Measurements from ENCODE around the gene ZNF423.

The ZNF423 gene

DNA sequence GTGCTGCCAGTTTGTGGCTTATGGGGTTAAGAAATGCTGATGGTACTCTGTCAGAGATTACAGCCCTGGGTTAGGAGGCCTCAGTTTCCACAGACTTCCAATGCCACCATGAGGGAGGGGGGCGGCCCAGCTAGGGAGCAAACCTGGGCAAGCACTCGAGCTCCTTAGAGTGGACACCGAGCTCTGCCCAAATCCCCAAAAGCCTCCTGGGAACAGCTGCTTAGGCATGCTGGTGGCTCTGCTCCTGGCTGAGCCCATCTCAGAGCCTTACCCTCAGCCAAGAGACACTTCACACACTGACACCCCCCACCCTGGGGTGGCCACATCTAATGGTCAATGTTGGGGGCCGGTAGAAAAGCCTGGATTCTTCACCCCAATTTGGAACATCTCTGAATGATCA is 416.2 kb downstream of the ZNF423 start:
- TF ChIP-seq, protein P1, sequence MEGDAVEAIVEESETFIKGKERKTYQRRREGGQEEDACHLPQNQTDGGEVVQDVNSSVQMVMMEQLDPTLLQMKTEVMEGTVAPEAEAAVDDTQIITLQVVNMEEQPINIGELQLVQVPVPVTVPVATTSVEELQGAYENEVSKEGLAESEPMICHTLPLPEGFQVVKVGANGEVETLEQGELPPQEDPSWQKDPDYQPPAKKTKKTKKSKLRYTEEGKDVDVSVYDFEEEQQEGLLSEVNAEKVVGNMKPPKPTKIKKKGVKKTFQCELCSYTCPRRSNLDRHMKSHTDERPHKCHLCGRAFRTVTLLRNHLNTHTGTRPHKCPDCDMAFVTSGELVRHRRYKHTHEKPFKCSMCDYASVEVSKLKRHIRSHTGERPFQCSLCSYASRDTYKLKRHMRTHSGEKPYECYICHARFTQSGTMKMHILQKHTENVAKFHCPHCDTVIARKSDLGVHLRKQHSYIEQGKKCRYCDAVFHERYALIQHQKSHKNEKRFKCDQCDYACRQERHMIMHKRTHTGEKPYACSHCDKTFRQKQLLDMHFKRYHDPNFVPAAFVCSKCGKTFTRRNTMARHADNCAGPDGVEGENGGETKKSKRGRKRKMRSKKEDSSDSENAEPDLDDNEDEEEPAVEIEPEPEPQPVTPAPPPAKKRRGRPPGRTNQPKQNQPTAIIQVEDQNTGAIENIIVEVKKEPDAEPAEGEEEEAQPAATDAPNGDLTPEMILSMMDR (conservative IDR thresholded peaks at IDR 0.05): no peak

DNA sequence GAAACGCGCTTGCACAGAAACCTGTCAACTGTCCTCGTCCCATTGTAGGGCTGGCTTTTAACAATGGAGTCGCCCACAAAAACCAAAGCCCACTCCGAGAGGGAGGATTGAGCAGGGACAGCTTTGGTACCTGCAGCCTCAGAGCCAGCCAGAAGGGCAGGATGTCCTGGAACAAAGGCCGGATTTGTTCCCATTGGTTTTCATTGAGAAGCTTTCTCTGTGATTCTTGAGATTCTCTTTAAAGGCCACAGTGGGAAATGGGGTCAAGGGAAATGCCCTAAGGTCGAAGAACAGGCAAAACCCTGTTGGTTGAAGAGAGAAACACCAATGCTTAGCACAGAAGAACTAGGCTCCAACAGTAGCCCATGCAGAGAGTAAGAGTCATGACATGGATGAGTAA is 416.9 kb downstream of the ZNF423 start:
- TF ChIP-seq, protein P1 (conservative IDR thresholded peaks at IDR 0.05): no peak
- no peak overlapping the region for H3K27ac ChIP-seq

More for the DNA sequence above, 416.2 kb downstream of the ZNF423 start:
- H3K27ac ChIP-seq: no peak overlapping the region

Measured in VCaP (cell line).